Measurements from ENCODE around the gene PXT1. TPM values are rescaled to one million over a fixed set of nuclear protein-coding genes. Genes with fewer than 3 reads are reported as not detected.

PXT1 gene
- total RNA-seq, 8 experiments from 2014 or later: 0.05 to 0.87 (median 0.30) TPM

DNA sequence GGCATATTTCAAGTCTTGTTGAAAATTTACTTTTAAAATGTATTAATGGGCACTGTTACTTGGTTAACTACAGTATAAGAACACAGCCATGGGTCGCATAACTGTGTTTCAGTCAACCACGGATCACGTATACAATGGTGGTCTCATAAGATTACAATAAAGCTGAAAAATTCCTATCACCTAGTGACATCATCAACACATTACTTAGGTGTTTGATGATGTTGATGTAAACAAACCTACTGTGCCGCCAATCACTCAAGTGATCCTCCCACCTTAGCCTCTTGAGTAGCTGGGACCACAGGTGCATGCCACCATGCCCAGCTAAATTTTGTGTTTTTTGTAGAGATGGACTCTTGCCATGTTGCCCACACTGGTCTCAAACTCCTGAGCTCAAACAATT, 38.5 kb downstream of the PXT1 start:
- no peak for ATAC-seq (replicated peaks in 6 of 8)
- WGBS, 10 experiments: 78 to 100% (median 100%) methylated on average over 1 to 4 of the region's 4 CpGs; no CpG with 5 or more reads in 1 of the 10 experiments
- H3K4me3 ChIP-seq: no peak overlapping the region
- H3K4me1 ChIP-seq (replicated peaks in 1 of 2): no peaks in the 10 kb centered on the region
- in situ Hi-C loops (cut with MboI; ENCODE audit: low pct_unique_long_range_greater_than_20kb in 2 of 9, low sequenced_read_pairs in 9 of 9, unreplicated experiment in 9 of 9): no loop called here
- H3K27ac ChIP-seq: no peak overlapping the region

DNA sequence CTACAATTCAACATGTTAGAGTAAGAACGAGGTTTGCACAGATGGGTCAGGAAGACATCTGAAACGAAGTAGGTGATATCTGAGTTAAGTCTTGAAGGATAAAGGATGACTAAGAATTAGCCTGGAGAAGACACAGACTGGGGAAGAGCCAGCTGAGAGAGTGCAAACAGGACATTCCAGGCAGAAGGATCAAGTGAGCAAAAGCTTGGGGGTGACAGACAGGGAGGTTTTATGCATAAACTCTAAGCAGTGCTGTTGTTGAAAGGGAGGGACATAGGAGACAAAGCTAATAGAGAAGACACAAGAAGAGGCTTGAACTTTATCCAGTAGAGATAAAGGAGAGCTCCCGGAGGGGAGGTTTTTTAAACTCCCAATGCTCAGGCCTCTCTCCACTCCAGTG, 40.2 kb downstream of the PXT1 start:
- 15 to 95% (median 66%) methylated on average over 1 to 3 of the region's 3 CpGs; no CpG with 5 or more reads in 1 of the 10 experiments for WGBS, 10 experiments

DNA sequence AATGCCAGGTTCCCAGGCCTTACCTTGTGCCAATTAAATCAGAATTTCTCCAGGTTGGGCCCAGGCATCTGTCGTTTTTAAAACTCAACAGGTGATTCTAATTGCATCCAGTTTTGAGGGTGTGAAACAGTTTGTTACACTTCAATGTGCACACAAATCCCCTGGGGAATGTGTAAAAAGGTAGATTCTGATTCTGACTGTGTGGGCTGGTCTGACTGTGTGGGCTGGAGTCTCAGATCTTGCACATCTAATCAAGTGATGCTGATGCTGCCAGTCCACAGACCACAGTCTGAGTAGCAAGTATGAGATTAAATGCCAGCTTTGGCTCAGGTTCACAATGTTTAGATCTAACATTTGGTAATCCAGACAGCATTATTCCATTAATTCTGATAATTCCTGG, 42.7 kb downstream of the PXT1 start:
- 17 to 100% (median 63%) methylated on average over 1 of the region's 1 CpG; no CpG with 5 or more reads in 5 of the 10 experiments for WGBS, 10 experiments
- H3K27ac ChIP-seq: no peak overlapping the region
- H3K4me3 ChIP-seq: no peak overlapping the region
- H3K4me1 ChIP-seq (replicated peaks in 1 of 2): no peaks in the 10 kb centered on the region
- ATAC-seq (replicated peaks in 6 of 8): no peak
- in situ Hi-C loops (cut with MboI; ENCODE audit: low pct_unique_long_range_greater_than_20kb in 2 of 9, low sequenced_read_pairs in 9 of 9, unreplicated experiment in 9 of 9): no loop called here

More for the DNA sequence above, 40.2 kb downstream of the PXT1 start:
- in situ Hi-C loops (cut with MboI; ENCODE audit: low pct_unique_long_range_greater_than_20kb in 2 of 9, low sequenced_read_pairs in 9 of 9, unreplicated experiment in 9 of 9): no loop called here
- H3K27ac ChIP-seq: no peak overlapping the region
- no peak overlapping the region for H3K4me3 ChIP-seq
- peak in 2 of 8 experiments; percentile 20 to 22 for ATAC-seq (replicated peaks in 6 of 8)
- H3K4me1 ChIP-seq (replicated peaks in 1 of 2): no peaks in the 10 kb centered on the region

DNA sequence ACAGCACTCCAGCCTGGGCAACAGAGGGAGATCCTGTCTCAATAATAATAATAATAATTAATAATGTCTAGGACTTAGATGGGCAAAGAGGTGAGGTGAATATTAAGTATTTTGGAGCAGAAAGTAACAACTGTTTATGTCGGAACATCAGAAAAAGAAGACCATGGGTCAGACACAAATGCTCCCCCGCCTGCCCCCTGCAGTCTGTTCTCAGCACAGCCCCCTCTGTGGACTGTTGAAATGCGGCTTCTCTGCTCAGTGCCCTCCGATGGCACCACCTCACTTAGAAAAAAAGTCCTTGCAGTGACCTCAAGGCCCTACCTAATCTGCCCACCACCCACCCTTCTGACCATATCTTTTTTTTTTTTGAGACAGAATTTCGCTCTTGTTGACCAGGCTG, 50.0 kb downstream of the PXT1 start:
- ATAC-seq (replicated peaks in 6 of 8): no peak
- H3K4me3 ChIP-seq: no peak overlapping the region
- 60 to 100% (median 75%) methylated on average over 1 to 3 of the region's 5 CpGs; no CpG with 5 or more reads in 4 of the 10 experiments for WGBS, 10 experiments
- H3K27ac ChIP-seq: no peak overlapping the region
- in situ Hi-C loops (cut with MboI; ENCODE audit: low pct_unique_long_range_greater_than_20kb in 2 of 9, low sequenced_read_pairs in 9 of 9, unreplicated experiment in 9 of 9): no loop called here
- no peaks in the 10 kb centered on the region for H3K4me1 ChIP-seq (replicated peaks in 1 of 2)

DNA sequence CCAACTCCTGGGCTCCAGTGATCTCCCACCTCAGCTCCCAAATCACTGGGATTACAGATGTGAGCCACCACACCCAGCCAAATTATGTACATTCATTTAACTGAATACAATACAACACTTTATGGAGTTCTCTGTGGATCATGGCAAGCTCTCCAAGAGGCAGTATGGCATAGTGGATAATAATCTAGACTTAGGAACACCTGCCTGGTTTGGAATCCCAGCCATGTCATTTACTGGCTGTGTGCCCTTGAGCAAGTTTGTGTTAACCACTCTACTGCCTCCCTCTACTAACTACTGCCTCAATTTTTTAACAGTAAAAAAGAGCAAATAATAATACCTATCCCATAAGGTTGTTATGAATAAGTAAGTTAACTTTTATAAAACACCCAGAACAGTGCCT, 53.3 kb downstream of the PXT1 start:
- H3K4me1 ChIP-seq (replicated peaks in 1 of 2): peaks cover 0 to 10% of the 10 kb centered on the region in 2 donors
- in situ Hi-C loops (cut with MboI; ENCODE audit: low pct_unique_long_range_greater_than_20kb in 2 of 9, low sequenced_read_pairs in 9 of 9, unreplicated experiment in 9 of 9): no loop called here
- ATAC-seq (replicated peaks in 6 of 8): peak in 3 of 8 experiments; percentile 3 to 24 (median 9)
- no peak overlapping the region for H3K27ac ChIP-seq
- no peak overlapping the region for H3K4me3 ChIP-seq

DNA sequence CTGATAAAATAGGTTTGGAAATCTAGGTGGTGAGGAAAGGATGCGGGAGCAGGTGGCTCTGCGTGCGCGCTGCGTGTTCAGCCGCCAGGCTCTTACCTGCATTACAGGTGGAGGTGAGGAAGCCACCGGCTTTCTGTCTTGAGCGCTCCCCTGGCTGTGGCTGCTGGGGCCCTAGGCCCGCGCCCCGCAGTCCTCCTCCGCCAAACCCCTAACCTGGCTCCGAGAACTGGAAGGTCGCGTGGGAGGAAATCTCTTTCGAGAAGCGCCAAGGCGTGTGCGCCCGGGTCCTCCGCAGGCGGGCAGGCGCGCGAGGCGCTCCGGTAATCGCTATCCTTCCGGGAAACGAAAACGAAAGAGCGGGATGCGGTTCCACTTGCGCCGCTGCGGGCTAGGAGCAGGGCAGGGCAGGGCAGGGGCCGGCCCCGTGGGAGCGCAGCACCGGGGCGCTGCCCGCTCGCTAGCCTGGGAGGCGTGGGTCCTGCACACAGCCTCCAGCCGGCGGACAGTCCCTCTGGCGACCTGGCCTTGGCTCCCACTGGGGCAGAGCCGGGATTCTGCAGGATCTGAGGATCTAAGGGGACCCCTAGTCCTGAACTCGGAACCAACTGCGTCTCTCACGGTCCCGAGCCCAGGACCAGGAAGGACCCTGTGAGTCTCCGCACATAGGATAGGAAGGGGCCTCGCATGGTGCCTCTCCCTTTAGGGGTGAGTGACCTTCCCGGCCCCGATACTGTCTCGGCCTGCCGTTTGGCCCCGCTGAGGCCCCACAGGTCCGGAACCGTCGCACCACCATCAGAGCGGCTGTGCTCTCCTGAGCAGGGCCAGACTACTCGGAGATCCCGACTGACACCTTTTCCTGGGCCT, 55.0 kb downstream of the PXT1 start, which contains the start of gene ETV7:
TSS of gene ETV7 (minus strand) at position 230 of the 864 bp plus-strand sequence. CDS start at position 102, 128 bp downstream.
- in situ Hi-C loops (cut with MboI; ENCODE audit: low pct_unique_long_range_greater_than_20kb in 2 of 9, low sequenced_read_pairs in 9 of 9, unreplicated experiment in 9 of 9): no loop called here
- WGBS, 10 experiments: 0 to 80% (median 20%) methylated on average over 1 to 14 of the region's 65 CpGs; no CpG with 5 or more reads in 5 of the 10 experiments

DNA sequence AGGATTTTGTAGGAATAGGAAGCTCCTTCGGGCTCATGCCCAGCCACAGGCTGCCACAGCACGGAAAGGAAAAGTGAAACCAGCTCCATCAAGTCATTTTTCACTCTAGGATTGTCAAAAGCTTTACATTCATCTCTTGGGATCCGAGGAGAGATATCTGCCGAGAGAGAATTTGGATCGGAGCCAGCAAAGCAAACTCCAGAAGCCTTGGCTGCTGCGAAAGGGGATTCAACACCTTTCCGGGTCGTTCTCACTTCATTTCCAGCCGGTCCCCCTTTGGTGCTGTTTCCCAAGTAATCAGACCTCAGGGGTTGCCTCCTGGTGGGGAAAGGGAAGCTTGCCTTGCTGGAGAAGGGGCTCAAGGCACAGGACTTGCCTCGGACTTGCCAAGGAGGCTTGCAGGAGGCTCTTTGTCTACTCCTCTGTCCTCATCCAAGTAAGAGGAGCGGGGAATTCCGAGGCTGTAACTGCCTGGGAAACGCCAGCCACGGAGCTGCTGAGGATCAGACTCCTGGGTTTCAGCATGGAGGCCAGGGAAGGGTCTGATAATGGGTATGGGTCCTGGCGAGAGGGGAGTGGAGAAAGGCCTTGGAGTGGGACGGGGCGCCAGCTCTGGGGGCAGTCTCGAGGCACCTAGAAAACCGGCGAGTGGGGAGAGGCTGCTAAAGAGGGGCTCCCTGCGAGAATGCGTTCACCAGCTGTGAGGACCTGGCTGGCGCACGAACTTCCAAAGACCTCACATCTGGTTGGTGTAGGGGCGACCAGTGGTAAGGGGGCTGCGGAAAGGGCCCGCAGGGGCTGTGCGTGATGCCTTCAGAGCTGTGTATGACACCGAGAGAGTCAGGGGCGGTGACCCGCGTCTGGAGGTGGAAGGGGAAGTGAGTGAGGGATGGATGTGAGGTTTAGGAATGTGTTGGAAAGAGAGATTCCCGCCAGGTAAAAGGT, 55.9 kb downstream of the PXT1 start:
- WGBS, 10 experiments: 0 to 20% (median 10%) methylated on average over 1 to 14 of the region's 33 CpGs; no CpG with 5 or more reads in 1 of the 10 experiments
- peaks cover 0 to 10% of the 10 kb centered on the region in 2 donors for H3K4me1 ChIP-seq (replicated peaks in 1 of 2)
- H3K4me3 ChIP-seq: peak overlapping the region in 3 of 5 donors; percentile 22 to 28 (median 23)
- H3K27ac ChIP-seq: no peak overlapping the region
- in situ Hi-C loops (cut with MboI; ENCODE audit: low pct_unique_long_range_greater_than_20kb in 2 of 9, low sequenced_read_pairs in 9 of 9, unreplicated experiment in 9 of 9): no loop called here
- ATAC-seq (replicated peaks in 6 of 8): peak; percentile 38 to 81 (median 62)

More for the DNA sequence above, 55.0 kb downstream of the PXT1 start, which contains the start of gene ETV7:
- Histone ChIP-seq H3K4me3 (peak within 1 kb of the TSS; percentile 6 to 28 (median 22)), H3K27ac (no peak within 1 kb of the TSS), H3K4me1 (replicated peaks in 1 of 2) (peaks cover 0 to 10% of the 10 kb centered on the region in 2 donors)
- ATAC-seq (replicated peaks in 6 of 8): peak; percentile 25 to 71 (median 67)

DNA sequence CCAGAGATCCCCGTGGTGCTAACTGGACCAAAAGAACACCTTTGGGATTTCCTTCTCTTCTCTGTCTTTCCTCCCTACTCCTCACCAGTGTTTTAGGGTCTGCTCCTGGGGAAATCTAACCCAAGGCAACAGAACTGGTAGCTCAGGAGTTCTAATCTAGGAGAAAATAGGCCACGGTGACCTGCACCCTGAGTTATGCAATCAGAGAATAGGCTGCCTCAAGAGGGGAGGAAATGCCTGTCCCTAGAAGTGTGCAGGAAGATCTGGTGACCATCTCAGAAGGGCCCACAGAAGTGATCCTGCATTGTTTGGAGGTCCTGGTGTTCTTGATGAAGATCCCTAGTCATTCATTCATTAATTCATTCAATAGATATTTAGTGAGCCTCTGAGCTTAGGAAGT, 58.6 kb downstream of the PXT1 start:
- 73 to 100% (median 90%) methylated on average over 1 to 2 of the region's 2 CpGs; no CpG with 5 or more reads in 5 of the 10 experiments for WGBS, 10 experiments
- in situ Hi-C loops (cut with MboI; ENCODE audit: low pct_unique_long_range_greater_than_20kb in 2 of 9, low sequenced_read_pairs in 9 of 9, unreplicated experiment in 9 of 9): no loop called here
- Histone ChIP-seq H3K4me1 (replicated peaks in 1 of 2) (peaks cover 0 to 10% of the 10 kb centered on the region in 2 donors), H3K4me3 (no peak overlapping the region), H3K27ac (no peak overlapping the region)
- ATAC-seq (replicated peaks in 6 of 8): no peak

DNA sequence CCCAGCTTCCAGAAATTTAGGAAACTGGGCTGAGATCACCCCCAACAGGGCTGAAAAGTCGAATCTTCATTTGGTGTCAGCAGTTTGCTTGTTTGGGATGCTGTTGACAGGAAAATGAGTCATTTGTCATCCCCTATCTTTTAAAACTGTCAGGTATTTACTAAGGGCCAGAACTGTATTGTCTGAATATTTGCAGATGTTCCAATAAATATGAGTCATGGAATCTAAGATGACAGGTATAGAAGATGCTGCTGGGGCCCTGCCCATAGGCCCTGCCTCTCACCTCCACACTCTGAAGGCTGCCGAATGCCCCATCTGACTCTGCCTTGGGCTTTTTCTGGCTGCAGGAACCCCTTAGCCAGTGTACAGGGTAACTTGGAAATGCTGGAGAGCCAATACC, 59.0 kb downstream of the PXT1 start:
- no peak for ATAC-seq (replicated peaks in 6 of 8)
- no peak overlapping the region for H3K27ac ChIP-seq
- 0 to 100% (median 86%) methylated on average over 1 to 2 of the region's 2 CpGs; no CpG with 5 or more reads in 5 of the 10 experiments for WGBS, 10 experiments
- peaks cover 0 to 10% of the 10 kb centered on the region in 2 donors for H3K4me1 ChIP-seq (replicated peaks in 1 of 2)
- H3K4me3 ChIP-seq: no peak overlapping the region
- in situ Hi-C loops (cut with MboI; ENCODE audit: low pct_unique_long_range_greater_than_20kb in 2 of 9, low sequenced_read_pairs in 9 of 9, unreplicated experiment in 9 of 9): no loop called here

DNA sequence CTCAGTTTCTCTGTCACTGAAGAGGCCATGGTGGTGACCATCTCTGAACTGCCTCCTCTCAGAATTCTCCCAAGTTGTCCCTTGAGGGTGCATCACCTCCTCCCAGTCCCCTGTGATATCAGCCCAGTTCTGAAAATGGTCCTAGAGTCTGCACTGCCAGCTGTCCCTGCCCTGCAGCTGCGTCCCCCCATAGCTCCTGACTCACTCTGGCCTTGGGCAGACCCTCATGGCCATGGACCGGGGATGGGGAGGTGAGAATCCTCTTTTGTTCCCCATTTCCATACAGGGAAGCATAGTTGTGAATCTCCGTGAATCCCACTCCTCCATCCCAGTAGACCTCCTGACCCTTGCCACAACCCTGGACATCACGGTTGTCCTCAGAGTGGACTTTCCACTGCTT, 59.7 kb downstream of the PXT1 start:
- no peak for ATAC-seq (replicated peaks in 6 of 8)
- Histone ChIP-seq H3K4me1 (replicated peaks in 1 of 2) (peaks cover 0 to 10% of the 10 kb centered on the region in 2 donors), H3K27ac (no peak overlapping the region), H3K4me3 (no peak overlapping the region)
- 50 to 80% (median 58%) methylated on average over 1 to 4 of the region's 4 CpGs; no CpG with 5 or more reads in 5 of the 10 experiments for WGBS, 10 experiments
- in situ Hi-C loops (cut with MboI; ENCODE audit: low pct_unique_long_range_greater_than_20kb in 2 of 9, low sequenced_read_pairs in 9 of 9, unreplicated experiment in 9 of 9): no loop called here

DNA sequence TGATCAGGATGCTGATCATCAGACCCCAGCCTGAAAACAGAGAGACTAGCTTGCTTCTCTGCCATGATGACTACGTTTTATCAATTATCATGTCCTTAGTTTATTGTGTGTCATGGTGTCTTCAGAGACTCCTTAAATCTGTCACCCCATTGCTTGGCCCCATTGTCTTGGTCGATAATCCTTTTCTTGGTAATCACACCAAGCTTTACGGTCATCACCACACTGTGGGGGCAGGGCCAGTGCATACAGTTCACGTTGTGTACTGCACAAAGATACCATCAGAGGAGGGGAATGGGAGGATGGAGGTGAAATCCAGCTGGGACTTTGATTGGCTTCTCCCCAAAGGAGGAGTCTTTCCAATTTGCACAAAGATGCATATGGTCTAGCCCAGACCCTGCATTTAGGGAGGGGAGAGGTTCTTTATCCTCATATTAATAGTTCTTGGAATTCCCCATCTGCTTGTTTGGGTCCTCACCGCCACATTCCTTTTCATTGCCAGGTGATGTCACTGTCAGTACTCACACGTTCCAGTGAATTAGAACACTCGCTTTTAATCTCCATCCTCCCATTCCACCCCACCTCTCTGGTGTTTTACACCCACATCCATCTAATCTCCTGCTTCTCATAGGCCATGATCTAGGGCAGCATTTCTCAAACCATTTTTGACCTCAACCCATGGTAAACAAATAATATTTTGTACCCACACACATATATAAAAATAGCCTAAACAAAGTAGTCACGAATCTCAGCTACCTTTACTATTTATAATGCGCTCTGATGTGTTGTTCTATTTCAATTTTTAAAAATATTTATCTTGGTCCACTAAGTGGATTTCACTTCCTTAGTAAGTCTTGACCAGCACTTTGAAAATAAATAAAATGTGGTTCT, 60.9 kb downstream of the PXT1 start:
- 20 to 95% (median 85%) methylated on average over 1 to 9 of the region's 9 CpGs for WGBS, 10 experiments
- no peak overlapping the region for H3K4me3 ChIP-seq
- peaks cover 0 to 6% of the 10 kb centered on the region in 2 donors for H3K4me1 ChIP-seq (replicated peaks in 1 of 2)
- in situ Hi-C loops (cut with MboI; ENCODE audit: low pct_unique_long_range_greater_than_20kb in 2 of 9, low sequenced_read_pairs in 9 of 9, unreplicated experiment in 9 of 9): no loop called here
- no peak overlapping the region for H3K27ac ChIP-seq
- ATAC-seq (replicated peaks in 6 of 8): peak in 2 of 8 experiments; percentile 59 to 71

DNA sequence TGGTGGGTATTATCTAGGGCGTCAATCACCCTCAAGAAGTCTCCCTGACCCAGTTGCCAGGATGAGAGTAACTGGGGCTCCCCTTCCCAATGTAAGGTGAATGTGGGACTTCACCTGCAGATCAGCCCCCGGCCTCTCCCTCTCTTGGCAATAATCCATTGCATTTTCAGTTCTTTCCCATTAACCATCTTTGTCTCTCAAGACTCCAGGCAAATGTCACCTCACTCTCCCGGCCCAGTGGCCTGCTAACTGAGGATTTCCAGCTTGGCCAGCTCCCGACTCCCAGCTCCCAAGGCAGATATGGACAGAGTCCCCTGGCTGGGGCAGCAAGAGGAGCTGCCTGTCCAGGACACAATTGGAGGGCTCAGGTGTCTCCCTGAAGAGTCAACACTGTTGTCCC, 62.5 kb downstream of the PXT1 start:
- in situ Hi-C loops (cut with MboI; ENCODE audit: low pct_unique_long_range_greater_than_20kb in 2 of 9, low sequenced_read_pairs in 9 of 9, unreplicated experiment in 9 of 9): no loop called here
- 65 to 100% (median 84%) methylated on average over 1 to 4 of the region's 4 CpGs; no CpG with 5 or more reads in 4 of the 10 experiments for WGBS, 10 experiments
- ATAC-seq (replicated peaks in 6 of 8): no peak
- Histone ChIP-seq H3K27ac (no peak overlapping the region), H3K4me1 (replicated peaks in 1 of 2) (no peaks in the 10 kb centered on the region), H3K4me3 (no peak overlapping the region)
